ENCODE data around the gene UBE3B.

GRCh38 chr12:109553483-109553882, 76.0 kb downstream of the UBE3B start:
- TF ChIP-seq, protein P1, sequence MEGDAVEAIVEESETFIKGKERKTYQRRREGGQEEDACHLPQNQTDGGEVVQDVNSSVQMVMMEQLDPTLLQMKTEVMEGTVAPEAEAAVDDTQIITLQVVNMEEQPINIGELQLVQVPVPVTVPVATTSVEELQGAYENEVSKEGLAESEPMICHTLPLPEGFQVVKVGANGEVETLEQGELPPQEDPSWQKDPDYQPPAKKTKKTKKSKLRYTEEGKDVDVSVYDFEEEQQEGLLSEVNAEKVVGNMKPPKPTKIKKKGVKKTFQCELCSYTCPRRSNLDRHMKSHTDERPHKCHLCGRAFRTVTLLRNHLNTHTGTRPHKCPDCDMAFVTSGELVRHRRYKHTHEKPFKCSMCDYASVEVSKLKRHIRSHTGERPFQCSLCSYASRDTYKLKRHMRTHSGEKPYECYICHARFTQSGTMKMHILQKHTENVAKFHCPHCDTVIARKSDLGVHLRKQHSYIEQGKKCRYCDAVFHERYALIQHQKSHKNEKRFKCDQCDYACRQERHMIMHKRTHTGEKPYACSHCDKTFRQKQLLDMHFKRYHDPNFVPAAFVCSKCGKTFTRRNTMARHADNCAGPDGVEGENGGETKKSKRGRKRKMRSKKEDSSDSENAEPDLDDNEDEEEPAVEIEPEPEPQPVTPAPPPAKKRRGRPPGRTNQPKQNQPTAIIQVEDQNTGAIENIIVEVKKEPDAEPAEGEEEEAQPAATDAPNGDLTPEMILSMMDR (IDR thresholded peaks at IDR 0.05; ENCODE audit: low read depth, low read length, poor library complexity, severe bottlenecking), result no peak
- TF ChIP-seq EZH2phosphoT487 (IDR thresholded peaks at IDR 0.05; ENCODE audit: borderline replicate concordance, low read length), result no peak

Measured in DOHH2 (cell line).